IPS-18c (cell line): ENCODE measurements around the gene STK35.

Experiments
- H3K4me3 ChIP-seq: 2 replicates; pipeline ENCODE4 v1.7.0; 2013; ENCODE audit warnings: low read depth, mild to moderate bottlenecking, low read length, moderate library complexity; ENCODE audit not compliant: insufficient read depth
- H3K9me3 ChIP-seq: one replicate; pipeline ENCODE4 v1.6.1; 2013; ENCODE audit warnings: mild to moderate bottlenecking, low read length, moderate library complexity; ENCODE audit not compliant: control insufficient read depth, insufficient read depth

The STK35 gene

DNA sequence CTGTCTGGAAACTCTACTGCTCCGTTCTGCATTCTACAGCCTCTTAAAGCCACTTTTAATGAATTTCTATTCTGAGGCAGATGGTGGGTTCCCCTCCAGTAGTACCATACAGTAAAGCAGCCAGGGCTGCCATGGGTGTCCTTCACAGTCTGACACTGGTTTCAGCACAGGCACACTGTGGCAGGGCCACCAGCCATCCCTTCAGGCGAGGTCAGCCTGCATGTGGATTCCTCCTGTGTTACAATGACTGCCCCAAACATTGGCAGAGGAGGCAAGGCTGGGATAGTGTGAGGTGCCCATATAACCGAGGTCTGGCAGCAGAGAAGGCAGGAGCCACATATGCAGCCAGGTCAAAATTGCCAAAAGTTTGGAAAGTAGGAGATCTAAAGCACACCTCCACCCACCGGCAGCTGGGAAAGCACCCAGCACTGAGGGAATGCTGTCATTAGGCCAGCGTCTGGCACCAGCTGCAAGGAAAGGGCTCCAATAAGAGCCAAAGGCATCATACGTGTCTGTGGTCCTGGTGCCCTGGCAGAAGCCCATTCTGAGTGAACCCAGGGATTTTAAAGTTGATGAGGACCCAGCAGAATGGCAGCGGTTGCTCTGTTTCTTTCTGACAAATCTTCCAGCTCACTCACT, 24.0 kb downstream of the STK35 start:
- Histone ChIP-seq H3K4me3 (no peak overlapping the region), H3K9me3 (no peaks in the 10 kb centered on the region)

DNA sequence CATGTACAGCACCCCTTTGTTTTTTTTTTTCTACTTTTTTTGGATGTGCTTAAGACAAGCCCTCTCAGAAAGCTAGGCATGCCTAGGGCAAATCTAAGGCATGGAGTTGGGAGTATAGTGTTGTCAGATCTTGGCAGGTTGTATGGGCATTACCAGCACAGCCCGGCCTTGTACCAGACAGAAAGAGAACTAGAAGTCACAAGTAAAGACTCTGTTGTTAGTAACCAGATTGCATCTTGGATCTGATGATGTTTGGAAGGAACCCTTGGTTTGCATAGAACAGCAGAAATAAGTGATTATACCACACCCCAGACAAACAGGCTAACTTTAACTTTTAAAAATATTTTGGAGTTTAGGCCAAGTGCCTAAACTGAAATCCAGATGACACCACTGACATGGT, 25.6 kb downstream of the STK35 start:
- Histone ChIP-seq H3K9me3 (no peaks in the 10 kb centered on the region), H3K4me3 (no peak overlapping the region)

DNA sequence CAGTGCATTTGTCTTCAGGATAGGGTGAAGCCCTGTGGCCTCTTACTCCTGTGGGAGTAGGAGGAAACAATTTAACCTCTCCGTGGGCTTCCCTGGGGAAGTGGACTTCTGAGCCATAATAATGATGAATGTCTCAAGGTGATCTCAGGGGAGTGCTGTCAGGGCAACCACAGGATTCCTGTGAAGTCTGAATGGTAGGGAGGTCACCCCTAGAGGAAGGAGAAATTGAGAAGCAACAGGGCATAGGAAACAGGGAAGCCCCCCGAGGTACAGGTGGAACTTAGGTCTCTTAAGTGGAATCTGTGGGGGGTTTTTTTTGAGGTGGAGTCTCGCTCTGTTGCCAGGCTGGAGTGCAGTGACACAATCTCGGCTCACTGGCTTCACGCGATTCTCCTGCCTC, 26.9 kb downstream of the STK35 start:
- Histone ChIP-seq H3K9me3 (no peaks in the 10 kb centered on the region), H3K4me3 (no peak overlapping the region)

DNA sequence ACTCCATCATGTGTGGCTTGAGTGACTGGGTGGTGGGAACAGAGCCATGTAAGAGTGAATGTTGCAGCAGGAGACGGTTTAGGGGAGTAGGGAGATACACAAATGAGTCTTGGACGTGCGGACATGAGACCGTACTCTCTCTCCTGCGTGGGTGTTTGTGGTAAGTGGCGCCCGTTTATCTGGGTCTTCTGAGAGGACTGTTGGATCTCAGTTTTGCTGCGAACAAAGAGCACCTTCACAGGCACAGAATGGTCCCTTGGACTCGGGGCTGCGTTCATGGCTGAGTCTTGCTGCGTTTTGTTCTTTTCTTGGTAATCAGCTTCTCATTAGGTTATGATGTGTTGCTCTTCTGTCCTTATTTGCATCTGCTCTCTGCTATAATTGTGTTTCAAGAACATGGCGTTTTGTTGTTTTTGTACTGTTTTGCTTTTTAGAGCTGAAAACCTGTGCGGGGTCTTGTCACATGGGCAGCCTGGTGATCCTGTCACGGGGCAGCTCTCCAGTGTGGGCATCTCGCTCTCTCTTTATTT, 28.5 kb downstream of the STK35 start:
- no peaks in the 10 kb centered on the region for H3K9me3 ChIP-seq

DNA sequence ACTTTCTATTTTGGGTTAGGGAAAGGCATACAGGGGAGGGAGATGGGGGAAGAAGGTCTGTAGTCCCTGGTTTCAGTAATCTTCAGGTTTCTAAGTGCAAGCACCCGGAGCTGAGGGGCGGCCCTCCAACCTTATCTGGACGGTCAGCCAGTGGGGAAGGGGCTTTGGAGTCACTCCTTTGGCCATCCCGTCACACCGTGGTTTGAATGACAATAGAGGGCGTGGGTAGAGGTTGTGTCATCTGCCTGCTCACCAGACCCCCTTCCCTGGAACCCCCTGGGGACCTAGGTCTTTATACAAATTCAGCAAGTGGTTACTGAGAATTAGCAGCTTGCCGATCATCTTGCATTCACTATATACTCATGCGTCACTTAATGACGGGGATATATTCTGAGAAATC, 29.1 kb downstream of the STK35 start:
- no peak overlapping the region for H3K4me3 ChIP-seq

More for the DNA sequence above, 28.5 kb downstream of the STK35 start:
- H3K4me3 ChIP-seq = no peak overlapping the region

DNA sequence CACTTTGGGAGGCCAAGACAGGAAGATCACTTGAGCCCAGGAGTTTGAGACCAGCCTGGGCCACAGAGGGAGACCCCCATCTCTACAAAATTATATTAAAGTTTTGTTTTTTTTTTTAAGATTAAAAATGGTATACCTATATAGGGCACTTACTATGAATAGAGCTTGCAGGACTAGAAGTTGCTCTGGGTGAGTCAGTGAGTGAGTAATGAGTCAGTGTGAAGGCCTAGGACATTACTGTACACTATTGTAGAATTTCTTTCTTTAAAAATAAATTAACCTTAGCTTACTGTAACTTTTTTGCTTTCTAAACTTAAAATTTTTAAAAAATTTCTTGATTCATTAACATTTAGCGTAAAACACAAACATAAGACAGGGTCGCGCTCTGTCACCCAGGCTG, 29.7 kb downstream of the STK35 start:
- Histone ChIP-seq H3K9me3 (no peaks in the 10 kb centered on the region), H3K4me3 (no peak overlapping the region)

More for the DNA sequence above, 29.1 kb downstream of the STK35 start:
- no peaks in the 10 kb centered on the region for H3K9me3 ChIP-seq

DNA sequence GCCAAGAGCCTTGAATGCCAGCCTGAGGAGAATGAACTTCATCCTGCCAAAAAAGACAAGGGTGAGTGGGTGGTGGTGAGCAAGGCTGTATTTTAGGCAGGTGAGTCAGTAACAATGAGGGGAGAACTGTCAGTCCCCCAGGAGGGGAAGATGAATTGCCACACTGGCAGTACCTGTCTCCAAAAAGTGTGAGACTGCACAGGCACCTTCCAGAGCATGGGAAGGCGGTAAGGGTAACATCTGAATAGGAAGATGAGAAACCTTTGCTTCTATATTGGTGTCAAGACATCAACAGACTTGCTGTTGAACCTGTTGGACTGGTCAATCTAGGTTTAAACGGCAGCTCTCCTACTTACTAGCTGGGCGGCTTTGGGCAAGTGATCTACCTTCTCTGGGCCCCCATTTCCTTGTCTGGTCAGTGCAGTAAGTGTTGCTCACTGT, 30.9 kb downstream of the STK35 start:
- no peak overlapping the region for H3K4me3 ChIP-seq

DNA sequence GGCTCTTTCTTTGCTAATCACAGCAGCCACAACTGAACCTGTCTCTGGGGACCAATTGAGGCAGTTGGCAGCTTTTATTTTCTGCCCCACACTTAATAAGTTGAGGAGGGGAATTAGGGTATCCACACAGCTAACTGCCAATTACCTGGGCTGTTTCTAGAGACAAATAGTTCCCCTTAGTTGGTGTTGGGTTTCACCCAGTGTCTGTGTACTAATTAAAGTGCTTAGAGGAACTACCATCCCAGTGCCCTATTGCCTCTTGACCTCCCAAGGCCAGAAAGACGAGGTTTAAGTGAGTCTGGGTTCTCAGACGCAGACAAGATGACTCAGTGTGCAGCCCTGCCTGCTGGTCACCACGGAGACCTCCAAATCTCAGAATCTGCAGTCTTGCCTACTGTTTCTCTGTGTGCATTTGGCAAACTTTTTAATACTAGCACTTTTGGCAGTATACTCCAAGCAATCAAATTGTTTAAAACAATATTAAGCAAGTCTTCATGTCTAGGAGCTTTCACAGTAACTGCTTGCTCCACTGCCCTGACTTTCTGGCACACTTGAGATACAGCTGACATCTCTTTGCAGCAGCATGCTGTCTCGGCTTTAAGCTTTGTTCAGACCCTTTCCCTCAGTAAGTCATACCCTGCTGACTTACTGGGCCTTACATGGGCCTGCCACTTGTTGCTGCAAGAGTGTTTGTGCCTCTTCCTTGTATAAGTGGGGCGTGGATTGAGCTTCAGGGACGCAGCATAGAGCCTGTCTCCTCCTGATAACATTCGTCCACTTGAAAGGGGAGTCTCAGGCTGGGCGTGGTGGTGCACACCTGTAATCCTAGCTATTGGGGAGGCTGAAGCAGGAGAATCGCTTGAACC, 31.9 kb downstream of the STK35 start:
- Histone ChIP-seq H3K9me3 (no peaks in the 10 kb centered on the region), H3K4me3 (no peak overlapping the region)

More for the DNA sequence above, 30.9 kb downstream of the STK35 start:
- no peaks in the 10 kb centered on the region for H3K9me3 ChIP-seq

DNA sequence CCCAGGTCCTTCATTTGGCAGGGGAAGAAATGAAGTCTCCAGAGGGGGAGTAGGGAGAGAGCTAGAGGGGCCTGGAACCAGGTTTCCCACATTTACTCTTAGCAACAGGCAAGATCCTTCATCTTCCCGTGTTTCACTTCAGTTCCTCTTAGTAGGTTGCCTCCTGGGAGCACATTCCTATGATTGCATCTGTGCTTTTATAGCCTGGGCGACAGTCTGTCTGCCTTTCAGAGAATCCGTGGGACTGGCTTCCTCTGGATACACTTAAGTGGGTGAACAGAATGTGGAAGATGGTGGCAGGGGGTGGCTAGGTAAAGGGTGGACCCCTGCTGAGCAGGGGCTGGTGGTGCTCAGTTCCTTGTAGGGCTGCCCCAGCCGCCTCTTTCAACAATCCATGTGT, 33.4 kb downstream of the STK35 start:
- Histone ChIP-seq H3K9me3 (no peaks in the 10 kb centered on the region), H3K4me3 (no peak overlapping the region)

DNA sequence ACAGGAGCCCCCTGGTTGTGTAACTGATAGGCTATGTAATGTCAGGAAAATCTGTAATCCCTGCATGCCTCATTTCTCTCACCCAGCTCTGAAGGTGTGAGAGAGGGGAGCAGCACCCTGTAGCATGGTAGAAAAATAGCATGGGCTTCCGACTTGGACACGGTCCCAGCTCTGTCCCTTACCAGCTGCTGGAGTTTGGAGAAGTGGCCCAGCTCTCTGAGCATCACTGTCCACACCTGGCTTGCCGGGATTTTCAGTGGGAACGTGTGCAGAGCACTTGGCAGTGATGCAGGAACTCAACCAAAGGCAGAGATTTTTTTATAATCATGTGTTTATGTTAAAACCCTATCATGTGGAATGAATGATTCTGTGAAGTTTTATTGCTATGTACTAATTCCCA, 34.6 kb downstream of the STK35 start:
- no peaks in the 10 kb centered on the region for H3K9me3 ChIP-seq
- no peak overlapping the region for H3K4me3 ChIP-seq

DNA sequence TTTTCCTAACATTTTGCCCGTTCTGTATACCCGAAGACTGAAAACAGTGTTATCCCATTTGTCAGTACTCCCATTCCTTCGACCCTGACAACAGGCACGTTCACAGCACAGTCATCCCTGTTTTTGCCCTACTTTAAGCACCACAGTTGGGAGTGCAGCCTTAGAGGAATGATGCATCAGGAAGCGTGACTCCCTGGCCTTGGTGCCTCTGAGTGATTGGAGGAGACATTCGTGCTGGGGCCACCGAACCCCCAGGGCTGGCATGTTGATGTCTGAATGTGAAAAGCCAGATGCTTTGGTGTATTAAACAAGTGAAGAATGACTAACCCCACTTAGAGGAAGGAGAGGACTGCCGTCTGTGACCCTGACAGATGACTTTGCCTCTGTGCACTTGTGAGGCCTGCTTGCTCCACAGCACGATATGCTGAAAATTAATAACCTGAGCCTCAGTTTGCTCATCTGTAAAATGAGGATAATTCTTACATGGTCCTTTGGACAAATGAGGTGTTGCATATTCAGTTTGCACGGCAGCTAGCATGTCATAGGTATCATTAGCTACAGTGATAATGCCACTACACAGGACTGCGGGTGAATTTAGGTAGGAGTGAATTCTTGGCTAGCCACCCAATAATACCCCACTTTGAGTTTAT, 36.0 kb downstream of the STK35 start:
- H3K9me3 ChIP-seq = no peaks in the 10 kb centered on the region
- no peak overlapping the region for H3K4me3 ChIP-seq

DNA sequence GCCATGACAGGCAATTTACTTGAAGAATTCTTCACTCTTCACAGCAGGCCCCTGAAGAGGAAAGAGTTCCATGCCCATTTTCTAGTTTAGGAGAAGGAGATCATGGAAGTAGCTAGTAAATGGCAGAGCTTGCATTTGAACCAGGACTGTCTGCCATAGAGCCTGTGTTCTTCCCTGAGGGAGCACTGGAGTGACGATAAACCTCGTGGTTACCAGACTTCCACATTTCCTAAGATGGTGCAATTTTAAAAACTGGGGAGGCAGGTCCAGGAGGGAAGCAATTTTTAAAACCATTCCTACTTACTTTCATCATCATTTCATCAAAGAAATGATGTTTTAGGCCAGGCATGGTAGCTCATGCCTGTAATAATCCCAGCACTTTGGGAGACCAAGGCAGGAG, 36.8 kb downstream of the STK35 start:
- Histone ChIP-seq H3K9me3 (no peaks in the 10 kb centered on the region), H3K4me3 (no peak overlapping the region)

DNA sequence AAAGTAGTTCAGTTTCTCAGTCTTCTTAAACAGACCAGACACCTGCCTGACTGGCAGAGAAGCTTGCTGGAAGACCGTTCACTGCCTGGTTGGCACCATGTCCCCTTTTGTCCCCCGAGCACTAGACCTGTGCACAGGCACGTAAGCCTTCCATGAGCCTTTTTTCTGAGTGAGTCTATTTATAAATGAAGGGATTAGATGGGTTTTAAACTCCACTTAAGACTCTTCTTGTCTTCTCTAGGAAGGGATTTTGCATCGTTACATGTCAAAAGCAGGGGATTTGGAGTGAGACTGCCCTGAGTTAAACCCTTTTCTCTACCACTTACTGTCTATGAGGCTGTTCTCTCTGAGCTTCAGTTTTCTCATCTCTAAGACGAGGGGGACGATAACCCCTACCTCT, 37.6 kb downstream of the STK35 start:
- Histone ChIP-seq H3K4me3 (no peak overlapping the region), H3K9me3 (no peaks in the 10 kb centered on the region)

DNA sequence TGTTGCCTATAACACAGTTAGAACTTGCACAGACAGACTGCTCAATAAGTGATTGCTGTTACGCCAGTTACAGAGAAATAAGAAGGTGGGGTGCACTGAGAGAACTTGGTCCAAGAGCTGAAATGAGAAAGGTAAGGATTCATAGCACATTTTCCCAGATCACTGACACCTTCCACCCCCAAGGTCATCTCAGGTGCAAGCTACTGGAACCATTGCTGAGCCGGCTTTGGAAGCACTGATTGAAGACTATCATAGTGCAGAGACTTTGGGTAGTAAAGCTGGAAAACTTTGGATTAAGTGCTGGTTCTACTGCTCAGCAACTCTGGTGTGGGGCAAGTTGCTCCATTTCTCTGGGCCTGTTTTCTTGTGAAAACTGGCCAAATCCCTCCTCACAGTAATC, 38.1 kb downstream of the STK35 start:
- H3K4me3 ChIP-seq = no peak overlapping the region
- H3K9me3 ChIP-seq = no peaks in the 10 kb centered on the region

DNA sequence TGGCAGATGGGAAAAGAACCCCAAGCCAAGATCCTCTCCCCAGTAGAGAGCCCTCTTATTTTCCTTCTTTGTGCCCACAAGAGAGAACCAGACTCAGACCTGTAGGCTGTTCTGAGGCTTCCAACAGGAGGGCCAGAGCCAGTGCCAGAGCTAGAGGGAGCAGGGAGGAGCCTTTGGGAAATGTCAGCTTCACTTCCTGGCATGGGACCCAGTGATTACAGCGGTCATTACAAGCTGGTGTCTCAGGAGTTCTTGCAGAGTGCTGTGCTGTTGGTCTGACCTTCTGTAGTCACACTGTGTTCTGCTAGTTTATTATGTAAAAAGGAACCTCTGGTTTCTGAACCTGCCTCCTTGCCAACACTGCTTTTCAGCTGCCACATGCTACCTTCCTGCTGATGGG, 38.9 kb downstream of the STK35 start:
- H3K4me3 ChIP-seq = no peak overlapping the region
- no peaks in the 10 kb centered on the region for H3K9me3 ChIP-seq

DNA sequence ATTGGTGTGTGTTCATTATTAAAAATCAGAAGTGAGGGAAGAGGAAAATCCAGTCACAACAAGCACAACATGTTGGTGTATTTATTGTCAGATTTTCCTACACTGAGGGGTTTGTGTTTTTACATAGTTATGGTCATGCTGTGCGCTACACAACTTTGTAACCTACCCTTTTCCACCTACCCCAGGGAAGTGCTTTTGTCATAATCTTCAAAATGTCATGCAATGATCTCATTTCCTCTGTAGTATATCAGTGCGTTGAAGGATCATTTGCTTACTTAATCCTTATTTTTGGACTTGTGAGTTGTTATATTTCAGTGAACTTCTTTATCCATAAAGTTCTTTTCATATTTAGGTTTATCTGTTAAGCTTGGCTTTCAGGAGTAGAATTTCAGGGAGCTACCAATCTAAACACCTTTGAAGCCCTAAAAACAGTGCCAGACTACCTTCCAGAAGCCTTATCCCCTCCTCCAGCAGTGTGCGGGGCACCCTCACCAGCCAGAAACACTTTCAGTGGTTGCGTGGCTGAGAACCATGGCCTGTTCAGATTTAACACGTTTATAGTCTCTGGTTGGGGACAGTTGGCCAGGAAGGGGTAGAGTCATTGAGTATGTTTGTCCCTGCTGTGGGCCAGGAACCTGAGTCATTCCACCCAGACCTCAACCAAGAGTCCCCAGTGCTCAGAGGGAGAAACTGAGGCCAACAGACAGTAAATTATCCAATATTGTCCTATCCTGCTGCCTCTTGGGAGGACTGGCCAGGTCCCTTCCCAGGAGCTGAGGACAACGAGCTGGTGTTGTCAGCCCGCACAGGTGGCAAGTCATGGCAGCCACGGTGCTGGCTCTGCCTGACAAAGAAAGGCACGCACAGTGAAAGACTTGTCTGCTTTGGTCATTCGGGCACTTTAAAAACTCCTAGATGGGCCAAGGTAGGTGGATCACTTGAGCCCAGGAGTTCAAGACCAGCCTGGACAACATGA, 40.3 kb downstream of the STK35 start:
- H3K9me3 ChIP-seq = no peaks in the 10 kb centered on the region

DNA sequence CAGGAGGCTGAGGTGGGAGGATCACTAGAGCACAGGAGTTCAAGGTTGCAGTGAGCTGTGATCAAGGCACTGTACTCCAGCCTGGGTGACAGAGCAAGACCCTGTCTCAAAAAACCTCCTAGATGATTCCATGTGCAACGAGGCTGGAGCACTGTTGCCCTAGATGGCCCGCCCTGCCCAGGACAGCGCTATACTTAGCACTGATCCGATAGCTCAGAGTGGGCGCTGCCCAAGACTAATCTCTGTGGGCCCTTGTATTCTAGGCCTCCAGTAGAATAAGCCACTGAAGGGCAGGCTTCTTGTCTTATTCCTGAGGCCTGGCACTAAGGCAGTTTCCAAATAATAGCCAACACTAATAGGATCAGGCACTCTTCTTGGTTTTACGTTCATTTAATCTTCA, 41.0 kb downstream of the STK35 start:
- Histone ChIP-seq H3K4me3 (no peak overlapping the region), H3K9me3 (no peaks in the 10 kb centered on the region)

More for the DNA sequence above, 40.3 kb downstream of the STK35 start:
- H3K4me3 ChIP-seq = no peak overlapping the region
